Kidney epithelial cell (primary cell): ENCODE measurements around the gene SEC24C. TPM values are rescaled to one million over a fixed set of nuclear protein-coding genes. Genes with fewer than 3 reads are reported as not detected.

Source experiments
- DNase-seq: peaks from one replicate; pipeline ENCODE4 v3.0.0-alpha.2; 2010; ENCODE audit warnings: low read depth
- H3K27me3 ChIP-seq: 2 replicates; pipeline ENCODE4 v1.6.0; 2011; ENCODE audit warnings: low read length; ENCODE audit not compliant: control insufficient read depth, insufficient read depth
- H3K36me3 ChIP-seq: 2 replicates; pipeline ENCODE4 v1.5.1; 2011; ENCODE audit warnings: low read length; ENCODE audit not compliant: control insufficient read depth, insufficient read depth
- H3K4me3 ChIP-seq: 2 replicates; pipeline ENCODE4 v1.5.1; 2011; ENCODE audit warnings: low read depth, mild to moderate bottlenecking, control low read depth, low read length
- total RNA-seq: library from RNA; depleted of rRNA; stranded (reverse); fragments of >200 nt; gene quantifications from 2 replicates; pipeline ENCODE4 v1.2.3, GENCODE V29; 2015
- TF ChIP-seq, protein P1 (sequence below): IDR thresholded peaks from 2 replicates; pipeline ENCODE4 v1.5.1; 2011; ENCODE audit warnings: mild to moderate bottlenecking, moderate library complexity, low read length, control low read depth, inconsistent platforms; ENCODE audit not compliant: insufficient read depth, poor library complexity, severe bottlenecking

SEC24C gene
- total RNA-seq, 1 donor from 2014 or later = 61.0 TPM

DNA sequence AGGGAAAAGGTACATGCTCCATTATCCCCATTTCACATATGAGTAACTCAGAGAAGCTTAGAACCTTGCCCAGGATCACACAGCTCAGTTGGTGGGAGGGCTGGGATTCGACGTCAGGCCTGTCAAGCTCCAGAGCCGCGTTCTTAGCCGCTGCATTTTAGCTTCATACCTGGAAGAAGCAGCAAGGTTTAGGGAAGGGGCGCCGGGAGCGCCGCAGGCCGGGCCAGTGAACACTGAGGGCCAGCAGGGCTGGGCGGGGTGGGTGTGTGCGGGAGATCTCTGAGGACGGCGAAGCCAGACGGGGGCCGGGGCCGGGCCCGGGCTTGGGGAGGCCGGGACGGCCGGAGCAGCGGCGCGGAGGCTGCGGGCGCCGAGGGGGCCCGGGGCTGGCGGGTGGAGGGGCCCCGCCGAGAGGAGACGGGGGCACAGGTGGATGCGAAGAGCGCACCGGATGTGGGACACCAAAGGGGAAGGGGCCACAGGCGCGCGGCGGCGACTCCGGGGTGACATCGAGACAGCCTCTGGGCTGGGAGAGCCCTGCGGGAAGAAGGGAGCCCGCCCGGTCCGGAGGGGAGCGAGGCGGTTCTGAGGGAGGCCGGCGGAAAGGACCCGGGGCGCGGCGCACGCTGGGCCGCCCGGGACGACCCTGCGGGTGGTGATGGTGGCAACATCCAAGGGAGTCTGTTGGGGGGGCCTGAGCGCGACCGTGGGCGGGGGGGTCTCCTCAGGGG, 66.7 kb downstream of the SEC24C start:
- TF ChIP-seq, protein P1, sequence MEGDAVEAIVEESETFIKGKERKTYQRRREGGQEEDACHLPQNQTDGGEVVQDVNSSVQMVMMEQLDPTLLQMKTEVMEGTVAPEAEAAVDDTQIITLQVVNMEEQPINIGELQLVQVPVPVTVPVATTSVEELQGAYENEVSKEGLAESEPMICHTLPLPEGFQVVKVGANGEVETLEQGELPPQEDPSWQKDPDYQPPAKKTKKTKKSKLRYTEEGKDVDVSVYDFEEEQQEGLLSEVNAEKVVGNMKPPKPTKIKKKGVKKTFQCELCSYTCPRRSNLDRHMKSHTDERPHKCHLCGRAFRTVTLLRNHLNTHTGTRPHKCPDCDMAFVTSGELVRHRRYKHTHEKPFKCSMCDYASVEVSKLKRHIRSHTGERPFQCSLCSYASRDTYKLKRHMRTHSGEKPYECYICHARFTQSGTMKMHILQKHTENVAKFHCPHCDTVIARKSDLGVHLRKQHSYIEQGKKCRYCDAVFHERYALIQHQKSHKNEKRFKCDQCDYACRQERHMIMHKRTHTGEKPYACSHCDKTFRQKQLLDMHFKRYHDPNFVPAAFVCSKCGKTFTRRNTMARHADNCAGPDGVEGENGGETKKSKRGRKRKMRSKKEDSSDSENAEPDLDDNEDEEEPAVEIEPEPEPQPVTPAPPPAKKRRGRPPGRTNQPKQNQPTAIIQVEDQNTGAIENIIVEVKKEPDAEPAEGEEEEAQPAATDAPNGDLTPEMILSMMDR = no peak
- DNase-seq = no peak
- H3K36me3 ChIP-seq = no peaks in the 10 kb centered on the region
- no peaks in the 10 kb centered on the region for H3K27me3 ChIP-seq
- H3K4me3 ChIP-seq = peak overlapping the region; percentile 83

GRCh38 chr10:73812657-73813056, 68.5 kb downstream of the SEC24C start:
- TF ChIP-seq, protein P1 = no peak
- Histone ChIP-seq H3K4me3 (no peak overlapping the region), H3K27me3 (no peaks in the 10 kb centered on the region), H3K36me3 (no peaks in the 10 kb centered on the region)
- no peak for DNase-seq

DNA sequence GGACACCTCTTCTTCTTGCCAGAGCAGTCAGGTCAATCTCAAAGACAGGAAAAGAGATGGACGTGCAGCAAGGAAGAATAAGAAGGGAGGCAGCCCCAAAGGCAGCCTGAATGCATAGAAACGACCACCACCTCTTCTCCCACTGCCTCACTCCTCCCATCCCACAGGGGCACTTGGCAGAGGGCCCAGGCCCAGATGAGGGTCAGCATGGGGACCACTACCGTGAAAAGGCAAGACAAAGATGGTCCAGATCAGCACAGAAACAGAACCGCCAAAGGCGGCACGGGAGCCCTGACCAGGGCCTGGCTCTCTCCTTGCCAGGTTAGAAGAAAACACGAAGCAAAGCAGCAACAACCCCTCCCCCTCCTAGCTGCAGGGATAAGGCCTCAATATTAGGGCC, 69.2 kb downstream of the SEC24C start:
- DNase-seq = no peak
- Histone ChIP-seq H3K36me3 (no peaks in the 10 kb centered on the region), H3K4me3 (no peak overlapping the region), H3K27me3 (no peaks in the 10 kb centered on the region)
- TF ChIP-seq, protein P1 = no peak

DNA sequence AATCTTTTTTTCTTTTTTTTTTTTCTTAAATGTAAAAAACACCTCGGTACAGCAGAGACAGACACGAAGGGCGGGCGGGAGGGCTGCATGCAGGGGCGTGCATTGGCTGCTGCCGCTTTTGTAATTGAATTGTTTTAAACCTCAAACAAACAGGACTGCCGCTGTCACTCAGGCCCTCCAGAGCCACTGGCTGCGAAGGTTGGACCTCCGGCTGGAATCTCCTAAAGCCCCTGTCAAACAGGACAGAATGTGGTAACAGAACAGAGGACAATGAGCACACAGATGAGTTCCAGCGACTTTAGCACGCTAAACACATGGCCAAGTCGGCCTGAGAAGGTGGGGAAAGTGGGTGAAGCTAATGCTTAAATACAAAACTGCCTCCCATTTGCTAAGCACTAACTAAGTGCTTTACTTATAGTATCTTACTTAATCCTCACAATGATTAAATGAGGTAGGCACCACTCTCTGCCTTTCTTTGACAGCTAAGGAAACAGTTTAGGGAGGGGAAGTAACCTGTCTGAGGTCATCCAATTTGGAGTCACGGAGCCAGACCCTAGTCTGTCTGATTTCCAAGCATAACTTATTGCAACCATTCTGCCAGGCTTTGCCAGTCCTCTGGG, 70.2 kb downstream of the SEC24C start:
- no peaks in the 10 kb centered on the region for H3K27me3 ChIP-seq
- H3K4me3 ChIP-seq = no peak overlapping the region
- no peaks in the 10 kb centered on the region for H3K36me3 ChIP-seq
- no peak for DNase-seq
- TF ChIP-seq, protein P1 = no peak

DNA sequence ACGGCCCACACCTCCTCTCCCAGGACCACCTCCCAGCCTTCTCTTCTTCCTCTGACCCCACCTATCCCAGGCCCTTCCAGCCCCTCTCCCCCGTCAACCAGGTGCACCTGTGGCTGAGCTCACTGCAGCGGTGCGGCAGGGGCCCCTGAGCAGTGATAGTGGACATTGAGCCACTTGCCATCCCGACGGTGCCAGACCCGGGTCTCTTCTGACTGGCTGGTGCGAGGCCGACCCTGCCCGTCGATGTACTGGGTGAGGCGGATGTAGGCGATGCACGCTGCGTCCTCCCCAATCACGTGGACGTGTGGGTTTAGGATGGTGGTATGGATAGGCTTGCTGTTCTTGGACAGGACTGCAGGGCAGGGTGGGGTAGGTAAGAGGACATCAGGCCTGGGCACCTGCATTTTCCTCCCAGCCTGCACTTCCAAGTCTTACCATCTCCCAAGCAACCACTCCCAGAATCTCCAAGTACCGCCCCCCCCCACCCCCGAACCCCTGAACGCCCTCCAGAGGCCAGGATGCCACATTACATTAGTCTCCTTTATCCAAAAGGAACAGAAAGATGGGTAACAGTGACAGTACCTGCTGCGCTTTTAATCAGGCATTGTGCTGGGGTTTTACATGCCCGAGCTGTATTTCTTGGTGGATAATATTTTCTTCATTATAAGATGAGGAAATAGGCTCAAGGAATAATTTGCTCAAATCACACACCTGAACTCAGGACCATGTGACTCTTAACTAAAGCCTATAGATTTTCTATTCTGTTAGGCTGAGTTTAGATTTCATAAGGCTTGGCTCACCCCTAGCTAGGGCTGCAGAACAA, 70.9 kb downstream of the SEC24C start:
- Histone ChIP-seq H3K27me3 (no peaks in the 10 kb centered on the region), H3K36me3 (no peaks in the 10 kb centered on the region), H3K4me3 (no peak overlapping the region)
- DNase-seq = no peak
- TF ChIP-seq, protein P1 = peak; percentile 44
